Measurements from ENCODE around the gene FOXL3.
A peak's percentile ranks its signal among the peaks of the same experiment; 100 is the strongest.
"Not testable (repeated sequence)": the region's sequence is repeated elsewhere in the genome, so short reads cannot be mapped to it uniquely, and the experiment has no call there.

FOXL3 gene

GRCh38 chr7:289209-289755 lies 688 bp upstream of the FOXL3 start:
- no peak for DNase-seq (ENCODE audit: low read depth)

- no peak for DNase-seq (ENCODE audit: low read depth)
These were observed 793 bp downstream of the FOXL3 start for GRCh38 chr7:290554-291372.

GRCh38 chr7:291373-292092 lies 1.6 kb downstream of the FOXL3 start:
- no peak for DNase-seq (ENCODE audit: low read depth)

- no peak for DNase-seq (ENCODE audit: low read depth)
These were observed 2.3 kb downstream of the FOXL3 start for GRCh38 chr7:292226-292625.

GRCh38 chr7:292826-293225 lies 2.9 kb downstream of the FOXL3 start:
- no peak for DNase-seq (ENCODE audit: low read depth)

GRCh38 chr7:293681-294439 lies 3.9 kb downstream of the FOXL3 start:
- no peak for DNase-seq (ENCODE audit: low read depth)

- no peak for DNase-seq (ENCODE audit: low read depth)
These were observed 4.6 kb downstream of the FOXL3 start for GRCh38 chr7:294440-295154.

GRCh38 chr7:295155-296154 lies 5.5 kb downstream of the FOXL3 start:
- DNase-seq (ENCODE audit: low read depth), result peak; percentile 25

GRCh38 chr7:296373-296945 lies 6.5 kb downstream of the FOXL3 start:
- no peak for DNase-seq (ENCODE audit: low read depth)

- not testable (repeated sequence) for DNase-seq (ENCODE audit: low read depth)
These were observed 7.2 kb downstream of the FOXL3 start for GRCh38 chr7:297141-297540.

GRCh38 chr7:297611-298374 lies 7.8 kb downstream of the FOXL3 start:
- DNase-seq (ENCODE audit: low read depth), result no peak

GRCh38 chr7:298375-298702 lies 8.4 kb downstream of the FOXL3 start:
- DNase-seq (ENCODE audit: low read depth), result no peak

GRCh38 chr7:298743-299142 lies 8.8 kb downstream of the FOXL3 start:
- DNase-seq (ENCODE audit: low read depth), result no peak

- no peak for DNase-seq (ENCODE audit: low read depth)
These were observed 9.2 kb downstream of the FOXL3 start for GRCh38 chr7:299169-299568.

GRCh38 chr7:299628-300027 lies 9.7 kb downstream of the FOXL3 start:
- no peak for DNase-seq (ENCODE audit: low read depth)

GRCh38 chr7:300048-300447 lies 10.1 kb downstream of the FOXL3 start:
- no peak for DNase-seq (ENCODE audit: low read depth)

- no peak for DNase-seq (ENCODE audit: low read depth)
These were observed 10.7 kb downstream of the FOXL3 start for GRCh38 chr7:300546-301290.

- no peak for DNase-seq (ENCODE audit: low read depth)
These were observed 11.5 kb downstream of the FOXL3 start for GRCh38 chr7:301291-302053.
